ENCODE measurements around the gene HDAC4.

GRCh38 chr2:239300242-239300641 lies 100.6 kb downstream of the HDAC4 start:
- TF ChIP-seq HMGXB4 (CRISPR knock-in tag; IDR thresholded peaks at IDR 0.05) (no peak), CTCF (IDR thresholded peaks at IDR 0.05) (no peak), NR1H2 (CRISPR knock-in tag; IDR thresholded peaks at IDR 0.05) (no peak), E2F4 (CRISPR knock-in tag; IDR thresholded peaks at IDR 0.05; ENCODE audit: borderline replicate concordance, low read depth) (no peak), ATF3 (CRISPR knock-in tag; conservative IDR thresholded peaks at IDR 0.05) (no peak), ZSCAN18 (CRISPR knock-in tag; IDR thresholded peaks at IDR 0.05) (no peak), SOX15 (CRISPR knock-in tag; IDR thresholded peaks at IDR 0.05) (no peak), MAX (CRISPR knock-in tag; IDR thresholded peaks at IDR 0.05) (no peak)

Measured in WTC11 (cell line).